ENCODE data around the gene CHRNA5.
"Not testable (repeated sequence)": the region's sequence is repeated elsewhere in the genome, so short reads cannot be mapped to it uniquely, and the experiment has no call there.

GRCh38 chr15:78520035-78520434 is 45.3 kb upstream of the CHRNA5 start:
- TF ChIP-seq EZH2 (optimal IDR thresholded peaks at IDR 0.05; ENCODE audit: low read depth, low read length); CTCF (IDR thresholded peaks at IDR 0.05; ENCODE audit: low read length): not testable (repeated sequence)

Measured in MM.1S (cell line).